Fibroblast of mammary gland (primary cell): ENCODE data around the gene SRP9.
A peak's percentile ranks its signal among the peaks of the same experiment; 100 is the strongest.
"Not testable (repeated sequence)": the region's sequence is repeated elsewhere in the genome, so short reads cannot be mapped to it uniquely, and the experiment has no call there.

Source experiments
- DNase-seq: peaks from one replicate; pipeline ENCODE4 v3.0.0-alpha.2; 2010; ENCODE audit warnings: low read depth
- H3K4me3 ChIP-seq: 2 replicates; pipeline ENCODE4 v1.5.1; 2011; ENCODE audit warnings: low read depth, mild to moderate bottlenecking, low read length, moderate library complexity; ENCODE audit not compliant: control insufficient read depth
- TF ChIP-seq, protein P1 (sequence below): conservative IDR thresholded peaks from 2 replicates; pipeline ENCODE4 v1.5.1; 2011; ENCODE audit warnings: low read depth, low read length, inconsistent platforms; ENCODE audit not compliant: control insufficient read depth, insufficient read depth

Gene SRP9

DNA sequence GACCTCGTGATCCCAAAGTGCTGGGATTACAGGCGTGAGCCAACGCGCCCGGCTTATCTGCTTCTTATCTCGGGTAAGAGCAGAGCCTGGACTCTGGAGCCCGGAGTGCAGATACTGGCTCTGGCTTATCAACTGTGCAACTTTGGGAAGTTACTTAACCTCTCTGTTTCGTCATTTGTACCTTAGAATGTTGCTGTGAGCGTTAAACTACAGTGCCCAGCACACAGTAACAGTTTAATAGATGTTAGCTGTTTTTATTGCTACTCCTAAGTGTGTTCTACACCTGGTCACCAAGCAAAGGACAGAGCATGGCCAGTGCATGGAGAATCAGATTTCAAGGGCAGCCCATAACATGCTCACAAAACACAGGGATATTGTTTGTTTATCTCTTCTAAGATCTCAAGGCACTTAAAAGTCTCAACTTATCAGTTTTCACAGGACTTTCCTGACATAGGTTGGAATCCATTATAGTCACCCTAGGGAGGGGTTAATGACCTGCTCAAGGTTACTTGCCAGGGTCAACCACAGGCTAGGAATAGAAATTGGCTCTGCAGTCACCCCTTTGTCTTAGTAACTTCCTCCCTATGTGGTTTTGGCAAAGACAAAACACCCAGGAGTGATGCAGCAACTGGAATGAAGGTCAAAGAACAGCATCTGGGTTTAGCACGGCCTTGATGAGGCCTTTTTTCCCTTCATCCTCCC is 22.5 kb upstream of the SRP9 start:
- peak; percentile 96 for DNase-seq
- TF ChIP-seq, protein P1, sequence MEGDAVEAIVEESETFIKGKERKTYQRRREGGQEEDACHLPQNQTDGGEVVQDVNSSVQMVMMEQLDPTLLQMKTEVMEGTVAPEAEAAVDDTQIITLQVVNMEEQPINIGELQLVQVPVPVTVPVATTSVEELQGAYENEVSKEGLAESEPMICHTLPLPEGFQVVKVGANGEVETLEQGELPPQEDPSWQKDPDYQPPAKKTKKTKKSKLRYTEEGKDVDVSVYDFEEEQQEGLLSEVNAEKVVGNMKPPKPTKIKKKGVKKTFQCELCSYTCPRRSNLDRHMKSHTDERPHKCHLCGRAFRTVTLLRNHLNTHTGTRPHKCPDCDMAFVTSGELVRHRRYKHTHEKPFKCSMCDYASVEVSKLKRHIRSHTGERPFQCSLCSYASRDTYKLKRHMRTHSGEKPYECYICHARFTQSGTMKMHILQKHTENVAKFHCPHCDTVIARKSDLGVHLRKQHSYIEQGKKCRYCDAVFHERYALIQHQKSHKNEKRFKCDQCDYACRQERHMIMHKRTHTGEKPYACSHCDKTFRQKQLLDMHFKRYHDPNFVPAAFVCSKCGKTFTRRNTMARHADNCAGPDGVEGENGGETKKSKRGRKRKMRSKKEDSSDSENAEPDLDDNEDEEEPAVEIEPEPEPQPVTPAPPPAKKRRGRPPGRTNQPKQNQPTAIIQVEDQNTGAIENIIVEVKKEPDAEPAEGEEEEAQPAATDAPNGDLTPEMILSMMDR, result no peak
- no peak overlapping the region for H3K4me3 ChIP-seq

DNA sequence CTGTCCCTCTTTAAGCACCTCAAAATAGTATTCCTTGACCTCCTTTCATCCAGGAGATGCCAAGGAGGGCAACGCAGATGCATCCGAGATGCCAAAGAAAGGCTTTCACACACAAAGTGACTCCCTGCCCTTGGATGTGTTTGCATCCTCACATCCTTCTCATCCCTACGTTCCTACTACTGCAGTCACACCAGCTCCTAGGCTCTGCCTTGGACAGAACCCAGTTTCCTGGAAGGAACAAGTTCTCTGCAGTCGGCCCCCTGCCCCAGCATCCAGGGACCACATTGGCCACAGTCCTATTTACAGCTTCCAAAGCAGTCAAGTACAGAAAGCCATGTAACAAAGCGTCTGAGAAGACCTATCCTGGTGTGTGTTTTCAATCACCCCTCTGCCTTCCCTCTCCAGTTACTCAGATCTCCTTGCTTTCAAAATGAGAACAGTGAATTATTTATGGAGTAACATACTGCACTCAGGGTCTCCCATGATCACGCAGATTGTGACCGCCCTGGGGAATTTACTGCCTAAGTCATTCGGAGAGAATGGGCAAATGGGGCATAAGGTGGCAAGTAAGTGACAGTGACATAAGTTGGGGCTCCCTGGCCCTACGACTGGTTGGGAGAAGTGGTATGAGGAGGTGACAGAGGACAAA is 21.8 kb upstream of the SRP9 start:
- TF ChIP-seq, protein P1, result no peak
- DNase-seq, result peak; percentile 76
- no peak overlapping the region for H3K4me3 ChIP-seq

DNA sequence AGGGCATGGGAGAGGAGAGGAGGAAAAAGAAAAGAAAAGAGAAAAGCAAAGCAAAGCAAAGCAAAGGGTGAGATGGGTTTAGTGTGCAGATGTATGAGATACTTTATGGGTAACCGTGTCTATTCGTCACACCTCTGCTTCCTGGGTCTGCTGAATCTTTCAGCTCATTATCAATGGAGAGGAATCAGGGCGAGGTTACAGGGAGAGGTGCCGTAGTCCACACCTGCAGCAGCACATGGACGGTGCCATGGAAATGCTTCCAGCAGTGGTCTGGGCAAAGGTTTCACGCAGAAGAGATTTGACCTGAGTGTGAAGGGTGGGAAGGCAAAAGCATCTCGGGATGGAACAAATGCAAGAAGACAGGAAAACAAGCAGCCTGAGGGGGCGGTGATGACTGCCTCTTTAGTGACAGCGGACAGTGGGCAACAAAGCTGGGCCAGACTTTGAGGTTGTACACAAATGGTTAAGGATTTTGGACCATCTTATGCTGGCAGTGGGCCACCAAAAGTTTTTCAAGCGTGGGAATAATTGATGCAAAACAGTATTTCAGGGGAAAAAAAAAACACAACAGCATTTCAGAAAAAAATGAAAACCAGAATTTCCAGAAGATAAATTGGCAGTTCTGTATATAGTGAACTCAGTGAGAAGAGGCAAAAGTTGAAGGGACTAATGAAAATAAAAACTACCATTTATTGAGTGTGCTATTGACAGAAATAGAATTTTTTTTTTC is 19.5 kb upstream of the SRP9 start:
- TF ChIP-seq, protein P1, result no peak
- no peak for DNase-seq
- H3K4me3 ChIP-seq, result no peak overlapping the region

DNA sequence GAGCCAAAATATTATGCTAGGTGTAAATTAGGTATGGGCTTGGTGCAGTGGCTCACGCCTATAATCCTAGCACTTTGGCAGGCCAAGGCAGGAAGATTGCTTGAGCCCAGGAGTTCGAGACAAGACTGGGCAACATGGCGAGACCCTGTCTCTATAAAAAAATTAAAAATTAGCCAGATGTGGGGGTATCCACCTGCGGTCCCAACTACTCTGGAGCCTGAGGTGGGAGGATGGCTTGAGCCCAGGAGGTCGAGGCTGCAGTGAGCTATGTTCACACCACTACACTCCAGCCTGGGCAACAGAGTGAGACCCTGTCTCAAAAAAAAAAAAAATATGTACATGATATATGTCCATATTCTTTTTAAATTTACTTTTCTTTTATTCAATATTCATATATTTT is 17.7 kb upstream of the SRP9 start:
- not testable (repeated sequence) for H3K4me3 ChIP-seq, DNase-seq

DNA sequence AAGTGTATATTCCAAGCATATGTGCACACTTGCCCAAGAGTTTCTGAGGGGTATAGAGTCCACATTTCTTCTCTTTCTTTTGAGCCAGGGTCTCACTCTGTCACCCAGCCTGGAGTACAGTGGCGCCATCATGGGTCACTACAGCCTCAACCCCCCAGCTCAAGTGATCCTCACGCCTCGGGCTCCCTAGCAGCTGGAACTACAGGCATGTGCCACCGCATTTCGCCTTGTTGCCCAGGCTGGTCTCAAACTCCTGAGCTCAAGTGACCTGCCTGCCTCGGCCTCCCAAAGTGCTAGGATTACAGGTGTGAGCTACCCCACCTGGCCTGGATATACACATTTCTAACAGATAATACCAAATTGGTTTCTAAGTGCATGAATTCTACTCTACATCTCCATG is 17.1 kb upstream of the SRP9 start:
- TF ChIP-seq, protein P1, result no peak
- no peak for DNase-seq
- no peak overlapping the region for H3K4me3 ChIP-seq

DNA sequence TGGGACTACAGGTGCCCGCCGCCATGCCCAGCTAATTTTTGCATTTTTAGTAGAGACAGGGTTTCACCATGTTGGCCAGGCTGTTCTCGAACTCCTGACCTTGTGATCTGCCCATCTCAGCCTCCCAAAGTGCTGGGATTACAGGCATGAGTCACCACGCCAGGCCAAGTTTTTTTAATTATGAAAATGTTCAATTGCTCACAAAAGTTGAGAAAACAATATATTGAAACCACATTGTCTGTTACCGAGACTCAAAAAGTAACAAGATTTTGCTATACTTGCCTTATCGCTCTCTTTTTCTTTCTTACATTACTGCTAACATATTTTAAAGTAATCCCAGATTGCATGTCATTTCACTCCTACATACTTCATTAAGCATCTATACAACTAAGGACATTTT is 16.2 kb upstream of the SRP9 start:
- not testable (repeated sequence) for H3K4me3 ChIP-seq
- DNase-seq, result peak; percentile 67

DNA sequence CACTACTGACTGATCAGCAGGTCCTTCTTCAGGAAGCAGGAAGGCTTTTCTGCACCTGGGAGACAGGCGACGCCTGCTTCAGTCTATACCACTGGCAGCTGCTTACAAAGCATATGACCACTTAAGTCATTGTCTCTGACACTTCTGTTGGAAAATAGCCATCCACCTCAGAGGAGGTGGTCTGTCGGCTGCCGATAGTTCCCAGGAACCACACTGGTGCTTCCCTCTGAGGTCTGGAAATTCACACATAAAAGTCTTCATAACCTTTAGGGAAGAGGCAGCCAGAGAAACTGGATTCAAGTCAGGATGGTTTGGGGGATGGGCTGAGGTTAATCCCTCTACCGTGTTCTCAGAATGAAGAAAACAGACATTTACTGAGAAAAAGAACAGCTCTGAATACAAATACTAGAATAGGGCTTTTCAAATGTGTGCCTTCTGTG is 15.6 kb upstream of the SRP9 start:
- no peak overlapping the region for H3K4me3 ChIP-seq
- TF ChIP-seq, protein P1, result no peak
- peak; percentile 52 for DNase-seq
